Psoas muscle (tissue), 8 donors: ENCODE data around the gene GALNT16. TPM values are rescaled to one million over a fixed set of nuclear protein-coding genes. Genes with fewer than 3 reads are reported as not detected.

ENCODE experiments used
- ATAC-seq, 4 donors: fragments of 200-7000 bp; cut with Tn5 transposase; one replicate each; pipeline ENCODE4 v1.9.1; 2020; ENCODE audit warnings: moderate library complexity in 3 of 4, mild to moderate bottlenecking in 2 of 4
- DNase-seq, 2 donors: peaks; one replicate each; pipeline ENCODE4 v3.0.0-alpha.2; 2020
- H3K27ac ChIP-seq: fragments of 200-600 bp; one replicate; pipeline ENCODE4 v1.8.0; 2022
- H3K27me3 ChIP-seq, 3 donors: fragments of 200-600 bp in 1 of 3; one replicate each; pipeline versions ENCODE4 v1.6.1 to v1.8.0; 2013 to 2022; ENCODE audit warnings: low read length in 2 of 3, mild to moderate bottlenecking in 2 of 3, moderate library complexity in 1 of 3; ENCODE audit not compliant: insufficient read depth in 3 of 3
- H3K36me3 ChIP-seq, 2 donors: fragments of 200-600 bp in 1 of 2; one replicate each; pipeline versions ENCODE4 v1.6.1 to v1.8.0; 2013 to 2022; ENCODE audit warnings: low read depth in 1 of 2, mild to moderate bottlenecking in 1 of 2, moderate library complexity in 1 of 2; ENCODE audit not compliant: insufficient read depth in 1 of 2
- H3K4me1 ChIP-seq: fragments of 200-600 bp; one replicate; pipeline ENCODE4 v1.8.0; 2022
- H3K4me3 ChIP-seq: fragments of 200-600 bp; one replicate; pipeline ENCODE4 v1.8.0; 2022; ENCODE audit warnings: mild to moderate bottlenecking
- H3K9me3 ChIP-seq: fragments of 200-600 bp; one replicate; pipeline ENCODE4 v1.8.0; 2022
- WGBS, 3 donors: extraction: QIAGEN DNeasy Blood & Tissue Kit; methylation state at CpG; one replicate each; pipeline versions ENCODE4 v1.1.6 to v1.1.7; 2013; 5-methylcytosine and 5-hydroxymethylcytosine counted together
- intact Hi-C, 2 donors: fragments of 100-400 bp; cut with DNase I; formaldehyde crosslinking; loops; one replicate each; pipeline versions ENCODE4 v1.11.0 to v1.14.2; 2022
- polyA plus RNA-seq, 3 donors: library from polyadenylated mRNA; stranded (reverse); fragments of 200-250 nt; gene quantifications; one replicate each; pipeline ENCODE4 v1.2.3, GENCODE V29; 2013
- total RNA-seq, 4 donors: library from RNA; stranded (reverse); fragmentation: NEBNext Ultra II Directional in 2 of 4; extraction: Animal tissue kit (Norgen Biotek cat#: 25700) in 2 of 4; gene quantifications; one replicate each; pipeline versions ENCODE4 v1.2.1 to v1.2.4, GENCODE V29; 2021 to 2023
- TF ChIP-seq, protein P1 (sequence below): fragments of 200-600 bp; IDR thresholded peaks from one replicate; pipeline ENCODE4 v1.8.0; 2022; ENCODE audit warnings: antibody characterized with exemption
- donor health status: healthy with polysubstance abuse.
- donor health status: DM: no; HTN: no; CAD: no; lungs with moderate emphysema.
- donor health status: Bipolar disorder and iron deficiency.
- donor health status: healthy.
- donor health status: DM: yes; HTN: yes; CAD: no.
- donor health status: DM: no; HTN: no; CAD: no.
- donor health status: DM: no; HTN: no; CAD: no.
- donor health status: DM: yes; HTN: yes; CAD: no.

The GALNT16 gene
- total and polyA plus RNA-seq, 7 donors = 0.83 to 2.6 (median 1.7) TPM

DNA sequence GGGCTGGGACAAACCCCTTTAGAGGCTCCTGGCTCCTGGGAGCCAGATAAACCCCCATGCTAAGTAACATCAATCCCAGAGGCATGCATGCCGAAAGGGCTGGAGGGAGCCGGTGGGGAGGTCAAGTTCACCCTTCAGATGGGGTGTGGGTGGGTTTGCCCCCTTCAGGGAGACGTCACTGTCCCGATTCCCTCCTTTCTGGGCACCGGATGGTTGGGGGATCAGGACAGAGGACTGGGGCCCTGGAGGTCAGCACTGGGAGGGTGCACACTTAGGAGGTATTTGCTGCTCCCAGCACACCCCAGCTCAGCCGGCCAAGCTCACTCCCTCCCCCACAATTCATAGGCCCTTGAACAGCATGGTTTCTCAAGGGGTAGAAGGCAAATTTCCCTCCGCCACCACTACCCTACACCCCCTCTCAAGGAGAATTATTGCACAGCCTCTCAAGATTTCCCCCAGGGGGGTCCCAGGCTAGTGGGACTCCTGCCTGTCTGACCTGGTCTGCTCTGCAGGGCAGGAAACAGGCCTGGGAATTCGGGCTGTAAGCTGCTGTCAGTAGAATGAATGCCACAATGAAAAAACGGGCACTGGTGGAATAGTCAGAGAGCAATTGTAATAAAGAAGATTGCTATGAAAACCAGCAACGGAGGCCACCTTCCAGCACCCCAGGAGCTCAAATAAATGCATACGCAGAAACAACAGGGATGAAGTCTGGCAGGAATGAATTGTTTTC lies 63.5 kb downstream of the GALNT16 start:
- Histone ChIP-seq H3K27ac (no peak overlapping the region), H3K27me3 (no peaks in the 10 kb centered on the region), H3K4me3 (no peak overlapping the region), H3K36me3 (no peaks in the 10 kb centered on the region), H3K4me1 (no peaks in the 10 kb centered on the region), H3K9me3 (no peaks in the 10 kb centered on the region)
- TF ChIP-seq, protein P1, sequence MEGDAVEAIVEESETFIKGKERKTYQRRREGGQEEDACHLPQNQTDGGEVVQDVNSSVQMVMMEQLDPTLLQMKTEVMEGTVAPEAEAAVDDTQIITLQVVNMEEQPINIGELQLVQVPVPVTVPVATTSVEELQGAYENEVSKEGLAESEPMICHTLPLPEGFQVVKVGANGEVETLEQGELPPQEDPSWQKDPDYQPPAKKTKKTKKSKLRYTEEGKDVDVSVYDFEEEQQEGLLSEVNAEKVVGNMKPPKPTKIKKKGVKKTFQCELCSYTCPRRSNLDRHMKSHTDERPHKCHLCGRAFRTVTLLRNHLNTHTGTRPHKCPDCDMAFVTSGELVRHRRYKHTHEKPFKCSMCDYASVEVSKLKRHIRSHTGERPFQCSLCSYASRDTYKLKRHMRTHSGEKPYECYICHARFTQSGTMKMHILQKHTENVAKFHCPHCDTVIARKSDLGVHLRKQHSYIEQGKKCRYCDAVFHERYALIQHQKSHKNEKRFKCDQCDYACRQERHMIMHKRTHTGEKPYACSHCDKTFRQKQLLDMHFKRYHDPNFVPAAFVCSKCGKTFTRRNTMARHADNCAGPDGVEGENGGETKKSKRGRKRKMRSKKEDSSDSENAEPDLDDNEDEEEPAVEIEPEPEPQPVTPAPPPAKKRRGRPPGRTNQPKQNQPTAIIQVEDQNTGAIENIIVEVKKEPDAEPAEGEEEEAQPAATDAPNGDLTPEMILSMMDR = no peak
- DNase-seq = no peak
- intact Hi-C loops = no loop called here
- ATAC-seq = no peak
- 84 to 92% (median 88%) methylated on average over 11 of the region's 11 CpGs for WGBS, 3 donors

DNA sequence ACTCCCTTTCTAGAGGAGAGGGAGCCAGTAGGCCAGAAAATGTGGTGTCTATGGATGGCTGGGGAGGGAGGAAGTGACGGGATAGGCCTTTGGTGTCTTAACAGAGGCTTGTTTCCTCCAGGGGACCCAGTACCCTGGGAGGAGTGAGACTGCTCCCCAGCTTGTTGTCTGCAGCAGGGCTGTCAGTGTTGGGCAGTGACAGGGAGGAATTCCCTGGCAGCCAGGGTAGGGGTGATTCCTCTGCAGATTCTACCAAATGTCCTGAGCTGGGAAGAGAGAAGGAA lies 64.0 kb downstream of the GALNT16 start:
- WGBS, 3 donors = 93 to 100% (median 94%) methylated on average over 1 of the region's 1 CpG
- no peak for ATAC-seq

DNA sequence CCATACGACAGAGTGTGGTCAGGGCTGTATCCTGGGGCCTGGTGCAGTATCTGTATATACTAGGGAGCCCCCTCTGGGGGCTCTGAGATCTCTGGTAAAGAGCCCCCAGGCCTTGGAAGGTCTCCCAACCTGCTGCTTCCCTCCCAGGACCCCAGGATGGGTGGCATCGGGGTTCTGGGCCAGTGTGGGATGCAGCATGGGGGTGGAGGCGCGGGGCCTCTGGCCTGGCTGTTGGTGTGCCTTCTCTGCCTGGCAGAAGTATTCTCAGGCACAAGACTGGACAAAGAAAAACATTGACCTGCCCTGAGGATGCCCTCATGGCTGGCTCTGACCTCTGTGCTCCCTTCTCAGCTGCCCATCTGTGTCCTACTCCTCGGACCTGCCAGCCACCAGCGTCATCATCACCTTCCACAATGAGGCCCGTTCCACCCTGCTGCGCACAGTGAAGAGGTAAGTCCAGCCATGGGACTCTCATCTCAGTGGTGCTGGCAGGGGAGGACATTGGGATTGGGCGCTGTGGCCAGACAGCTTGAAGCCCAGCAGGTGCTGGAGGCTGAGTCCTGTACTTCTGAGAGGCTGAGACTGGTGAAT lies 64.5 kb downstream of the GALNT16 start:
- WGBS, 3 donors = 95 to 98% (median 97%) methylated on average over 8 to 9 of the region's 9 CpGs
- TF ChIP-seq, protein P1 = no peak
- Histone ChIP-seq H3K27me3 (no peaks in the 10 kb centered on the region), H3K4me3 (no peak overlapping the region), H3K9me3 (no peaks in the 10 kb centered on the region), H3K36me3 (no peaks in the 10 kb centered on the region), H3K4me1 (no peaks in the 10 kb centered on the region), H3K27ac (no peak overlapping the region)
- DNase-seq = no peak
- ATAC-seq = no peak
- intact Hi-C loops = no loop called here

More for the DNA sequence above, 64.0 kb downstream of the GALNT16 start:
- DNase-seq = no peak
- H3K9me3 ChIP-seq = no peaks in the 10 kb centered on the region
- no peaks in the 10 kb centered on the region for H3K4me1 ChIP-seq
- no peak overlapping the region for H3K4me3 ChIP-seq
- TF ChIP-seq, protein P1 = no peak
- no peaks in the 10 kb centered on the region for H3K27me3 ChIP-seq
- H3K27ac ChIP-seq = no peak overlapping the region
- intact Hi-C loops = no loop called here
- no peaks in the 10 kb centered on the region for H3K36me3 ChIP-seq

DNA sequence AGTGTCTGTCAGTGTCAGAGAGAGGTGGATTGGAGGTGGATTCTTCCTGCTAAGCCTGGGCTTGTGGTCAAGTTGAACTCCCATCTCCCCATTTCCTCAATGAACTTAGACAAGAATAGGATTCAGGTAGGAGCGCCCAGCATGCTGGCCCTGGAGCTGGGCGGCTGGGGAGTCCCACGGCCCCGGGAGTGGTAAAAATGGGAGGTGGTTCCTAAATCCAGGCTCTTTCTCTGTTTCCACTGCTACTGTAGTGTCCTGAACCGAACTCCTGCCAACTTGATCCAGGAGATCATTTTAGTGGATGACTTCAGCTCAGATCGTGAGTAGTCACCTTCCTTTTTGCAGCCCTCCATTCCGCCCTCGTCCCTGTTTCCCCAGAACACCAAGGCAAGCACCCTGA lies 65.1 kb downstream of the GALNT16 start:
- intact Hi-C loops = no loop called here
- Histone ChIP-seq H3K27ac (no peak overlapping the region), H3K9me3 (no peaks in the 10 kb centered on the region), H3K27me3 (no peaks in the 10 kb centered on the region), H3K36me3 (no peaks in the 10 kb centered on the region), H3K4me1 (no peaks in the 10 kb centered on the region), H3K4me3 (no peak overlapping the region)
- 80 to 87% (median 86%) methylated on average over 8 of the region's 8 CpGs for WGBS, 3 donors
- ATAC-seq (no peak), DNase-seq (no peak)
- TF ChIP-seq, protein P1 = no peak
